Muscle layer of duodenum (tissue), 2 donors: ENCODE results near the gene CLCN1.

Experiments used
- H3K27ac ChIP-seq: one replicate; pipeline ENCODE4 v1.7.0; 2013; ENCODE audit warnings: mild to moderate bottlenecking, low read length
- H3K27me3 ChIP-seq: one replicate; pipeline ENCODE4 v1.7.0; 2013; ENCODE audit warnings: low read depth, mild to moderate bottlenecking, control low read depth, low read length
- H3K36me3 ChIP-seq, 2 donors: one replicate each; pipeline ENCODE4 v1.7.0; 2013; ENCODE audit warnings: low read length in 2 of 2, control low read depth in 1 of 2, mild to moderate bottlenecking in 1 of 2; ENCODE audit not compliant: insufficient read depth in 2 of 2, control insufficient read depth in 1 of 2
- H3K4me1 ChIP-seq, 2 donors: one replicate each; pipeline ENCODE4 v1.7.0; 2013; ENCODE audit warnings: low read length in 2 of 2, mild to moderate bottlenecking in 2 of 2, control low read depth in 1 of 2, moderate library complexity in 1 of 2; ENCODE audit not compliant: insufficient read depth in 2 of 2, control insufficient read depth in 1 of 2
- H3K4me3 ChIP-seq, 2 donors: one replicate each; pipeline ENCODE4 v1.7.0; 2013; ENCODE audit warnings: low read length in 2 of 2, low read depth in 1 of 2, mild to moderate bottlenecking in 1 of 2
- H3K9me3 ChIP-seq, 2 donors: one replicate each; pipeline ENCODE4 v1.7.0; 2013; ENCODE audit warnings: low read length in 2 of 2, control low read depth in 1 of 2, mild to moderate bottlenecking in 1 of 2; ENCODE audit not compliant: control insufficient read depth in 1 of 2
- donor health status: healthy.

CLCN1 gene

GRCh38 chr7:143341842-143342241 is 25.9 kb downstream of the CLCN1 start:
- no peaks in the 10 kb centered on the region for H3K36me3 ChIP-seq

GRCh38 chr7:143343596-143343995 is 27.7 kb downstream of the CLCN1 start:
- no peak overlapping the region for H3K27ac ChIP-seq
- no peaks in the 10 kb centered on the region for H3K36me3 ChIP-seq
- peaks cover 0 to 5% of the 10 kb centered on the region in 2 donors for H3K4me1 ChIP-seq
- no peaks in the 10 kb centered on the region for H3K9me3 ChIP-seq
- no peak overlapping the region for H3K4me3 ChIP-seq
- H3K27me3 ChIP-seq: no peaks in the 10 kb centered on the region

More at GRCh38 chr7:143341842-143342241, 25.9 kb downstream of the CLCN1 start:
- H3K4me3 ChIP-seq: no peak overlapping the region
- H3K4me1 ChIP-seq: peaks cover 0 to 5% of the 10 kb centered on the region in 2 donors
- H3K27me3 ChIP-seq: no peaks in the 10 kb centered on the region
- H3K27ac ChIP-seq: no peak overlapping the region
- no peaks in the 10 kb centered on the region for H3K9me3 ChIP-seq

GRCh38 chr7:143345428-143345900 is 29.6 kb downstream of the CLCN1 start:
- H3K27ac ChIP-seq: no peak overlapping the region
- peak overlapping the region in 1 of 2 donors; percentile 45 for H3K4me3 ChIP-seq
- no peaks in the 10 kb centered on the region for H3K36me3 ChIP-seq
- no peaks in the 10 kb centered on the region for H3K27me3 ChIP-seq
- no peaks in the 10 kb centered on the region for H3K9me3 ChIP-seq
- peaks cover 0 to 5% of the 10 kb centered on the region in 2 donors for H3K4me1 ChIP-seq

- no peaks in the 10 kb centered on the region for H3K27me3 ChIP-seq
- no peaks in the 10 kb centered on the region for H3K36me3 ChIP-seq
- H3K9me3 ChIP-seq: no peaks in the 10 kb centered on the region
- H3K4me1 ChIP-seq: peaks cover 0 to 5% of the 10 kb centered on the region in 2 donors
- no peak overlapping the region for H3K4me3 ChIP-seq
- no peak overlapping the region for H3K27ac ChIP-seq
Observed at GRCh38 chr7:143346018-143346417, 30.1 kb downstream of the CLCN1 start.

GRCh38 chr7:143347950-143348349 is 32.0 kb downstream of the CLCN1 start:
- Histone ChIP-seq H3K9me3 (no peaks in the 10 kb centered on the region), H3K4me3 (no peak overlapping the region), H3K36me3 (no peaks in the 10 kb centered on the region), H3K27ac (no peak overlapping the region), H3K4me1 (peaks cover 0 to 5% of the 10 kb centered on the region in 2 donors), H3K27me3 (no peaks in the 10 kb centered on the region)

- no peaks in the 10 kb centered on the region for H3K4me1 ChIP-seq
- no peak overlapping the region for H3K27ac ChIP-seq
- H3K4me3 ChIP-seq: no peak overlapping the region
- no peaks in the 10 kb centered on the region for H3K36me3 ChIP-seq
- H3K9me3 ChIP-seq: no peaks in the 10 kb centered on the region
- no peaks in the 10 kb centered on the region for H3K27me3 ChIP-seq
Observed at GRCh38 chr7:143351060-143351459, 35.1 kb downstream of the CLCN1 start.

GRCh38 chr7:143351574-143351973 is 35.7 kb downstream of the CLCN1 start:
- Histone ChIP-seq H3K27ac (no peak overlapping the region), H3K4me3 (no peak overlapping the region), H3K27me3 (no peaks in the 10 kb centered on the region)

GRCh38 chr7:143352531-143353002 is 36.7 kb downstream of the CLCN1 start:
- H3K36me3 ChIP-seq: no peaks in the 10 kb centered on the region
- H3K4me3 ChIP-seq: no peak overlapping the region
- H3K9me3 ChIP-seq: no peaks in the 10 kb centered on the region
- H3K27me3 ChIP-seq: no peaks in the 10 kb centered on the region
- H3K4me1 ChIP-seq: no peaks in the 10 kb centered on the region
- no peak overlapping the region for H3K27ac ChIP-seq

More at GRCh38 chr7:143351574-143351973, 35.7 kb downstream of the CLCN1 start:
- no peaks in the 10 kb centered on the region for H3K4me1 ChIP-seq
- H3K36me3 ChIP-seq: no peaks in the 10 kb centered on the region
- no peaks in the 10 kb centered on the region for H3K9me3 ChIP-seq

GRCh38 chr7:143354376-143354775 is 38.5 kb downstream of the CLCN1 start:
- peaks cover 1% of the 10 kb centered on the region for H3K27me3 ChIP-seq
- H3K4me1 ChIP-seq: no peaks in the 10 kb centered on the region
- no peak overlapping the region for H3K27ac ChIP-seq
- H3K9me3 ChIP-seq: no peaks in the 10 kb centered on the region
- no peaks in the 10 kb centered on the region for H3K36me3 ChIP-seq
- no peak overlapping the region for H3K4me3 ChIP-seq

GRCh38 chr7:143354965-143355364 is 39.1 kb downstream of the CLCN1 start:
- Histone ChIP-seq H3K27me3 (peaks cover 4% of the 10 kb centered on the region), H3K4me1 (no peaks in the 10 kb centered on the region), H3K9me3 (no peaks in the 10 kb centered on the region), H3K36me3 (no peaks in the 10 kb centered on the region), H3K4me3 (no peak overlapping the region), H3K27ac (no peak overlapping the region)

- no peak overlapping the region for H3K4me3 ChIP-seq
- H3K9me3 ChIP-seq: no peaks in the 10 kb centered on the region
- peaks cover 4% of the 10 kb centered on the region for H3K27me3 ChIP-seq
- no peak overlapping the region for H3K27ac ChIP-seq
- H3K4me1 ChIP-seq: no peaks in the 10 kb centered on the region
- H3K36me3 ChIP-seq: no peaks in the 10 kb centered on the region
Observed at GRCh38 chr7:143355450-143356385, 39.8 kb downstream of the CLCN1 start.
